ENCODE results near the gene FAM83C.
A peak's percentile ranks its signal among the peaks of the same experiment; 100 is the strongest.

Gene FAM83C

GRCh38 chr20:35297740-35298139, 5.5 kb upstream of the FAM83C start:
- DNase-seq: no peak

- no peak for DNase-seq
Observed at GRCh38 chr20:35297155-35297554, 4.9 kb upstream of the FAM83C start.

- DNase-seq: no peak
Observed at GRCh38 chr20:35296101-35296554, 3.9 kb upstream of the FAM83C start.

- DNase-seq: no peak
Observed at GRCh38 chr20:35295674-35296073, 3.4 kb upstream of the FAM83C start.

- DNase-seq: no peak
Observed at GRCh38 chr20:35295058-35295457, 2.8 kb upstream of the FAM83C start.

- DNase-seq: no peak
Observed at GRCh38 chr20:35294293-35294685, 2.1 kb upstream of the FAM83C start.

- no peak for DNase-seq
Observed at GRCh38 chr20:35293303-35294292, 1.4 kb upstream of the FAM83C start.

GRCh38 chr20:35292504-35293285, 470 bp upstream of the FAM83C start:
- peak; percentile 13 for DNase-seq

GRCh38 chr20:35290887-35291417, 1.3 kb downstream of the FAM83C start:
- no peak for DNase-seq

GRCh38 chr20:35290186-35290886, 1.9 kb downstream of the FAM83C start:
- no peak for DNase-seq

- no peak for DNase-seq
Observed at GRCh38 chr20:35288325-35289060, 3.7 kb downstream of the FAM83C start.

- DNase-seq: no peak
Observed at GRCh38 chr20:35287509-35288324, 4.5 kb downstream of the FAM83C start.

- DNase-seq: no peak
Observed at GRCh38 chr20:35286899-35287508, 5.2 kb downstream of the FAM83C start.

- no peak for DNase-seq
Observed at GRCh38 chr20:35286077-35286898, 5.9 kb downstream of the FAM83C start.

GRCh38 chr20:35285806-35286076, 6.5 kb downstream of the FAM83C start:
- no peak for DNase-seq

- DNase-seq: no peak
Observed at GRCh38 chr20:35284992-35285805, 7.0 kb downstream of the FAM83C start.

GRCh38 chr20:35284267-35284991, 7.8 kb downstream of the FAM83C start, which contains the start of gene EIF6:
EIF6 (minus strand) TSS chr20:35284772; CDS start chr20:35284487, 285 bp downstream.
- peak; percentile 96 for DNase-seq

Measured in 8988T (cell line).